ENCODE results near the gene CLEC2B. TPM values are rescaled to one million over a fixed set of nuclear protein-coding genes. Genes with fewer than 3 reads are reported as not detected.

The CLEC2B gene
- total and polyA plus RNA-seq, 8 donors = 0.87 to 30.1 (median 9.6) TPM

DNA sequence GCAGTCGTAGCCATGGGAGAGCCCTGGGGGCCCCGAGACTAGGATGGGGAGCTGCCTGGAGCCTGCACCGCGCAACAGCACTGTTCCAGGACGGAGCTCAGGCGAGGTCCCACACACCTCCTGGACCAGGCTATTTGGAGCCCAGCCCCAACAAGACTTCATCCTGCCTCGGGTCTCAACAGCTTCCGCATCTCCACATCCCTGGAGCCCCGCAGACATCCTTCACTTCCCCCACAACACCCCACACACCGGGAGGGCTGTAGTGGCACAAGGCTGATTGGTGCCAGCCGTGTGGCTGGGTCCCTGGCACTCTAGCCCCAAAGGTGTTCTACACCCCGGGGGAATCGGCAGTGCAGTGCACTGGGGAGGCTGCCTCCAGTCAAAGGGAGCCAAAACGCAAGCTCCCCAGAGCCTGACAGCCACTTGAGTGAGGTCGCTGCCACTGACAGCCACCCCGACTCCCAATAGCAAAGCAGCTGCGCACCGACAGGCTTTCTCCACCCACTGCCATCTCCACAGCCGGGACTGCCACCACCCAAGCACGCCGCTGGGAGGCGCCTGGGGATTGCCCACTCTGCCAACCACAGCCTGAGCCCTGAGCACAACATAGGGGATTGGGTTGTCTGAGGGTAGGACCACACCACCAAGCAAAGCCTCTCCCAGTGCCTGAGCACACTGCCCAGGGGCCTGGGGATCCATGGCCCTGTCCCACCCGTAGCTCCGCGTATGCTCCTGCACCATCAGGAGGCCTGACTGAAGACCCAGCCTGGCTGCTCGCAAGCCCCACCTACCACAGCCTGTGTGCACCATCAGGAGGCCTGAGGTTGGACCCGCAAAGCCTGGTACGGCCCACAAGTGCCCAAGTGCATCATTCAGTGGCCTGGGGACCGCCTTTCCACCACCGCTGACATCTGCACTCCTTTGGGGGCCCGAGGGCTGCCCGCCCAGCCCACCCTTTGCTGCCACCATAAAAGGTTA lies 55.0 kb downstream of the CLEC2B start:
- no peak overlapping the region for H3K27ac ChIP-seq
- intact Hi-C loops (cut with DNase I; ENCODE audit: low total_unique reads) = loop anchor here (10.0 kb wide), 1 partner anchor 91 kb away; no protein-coding TSS in a partner anchor
- no peaks in the 10 kb centered on the region for H3K36me3 ChIP-seq
- peaks cover 0 to 12% (median 2%) of the 10 kb centered on the region in 4 donors for H3K4me1 ChIP-seq
- no peaks in the 10 kb centered on the region for H3K9me3 ChIP-seq
- DNase-seq = peak; percentile 78 to 79
- 36 to 75% (median 43%) methylated on average over 15 to 32 of the region's 32 CpGs for WGBS, 5 donors
- H3K27me3 ChIP-seq = peaks cover 0 to 17% (median 0%) of the 10 kb centered on the region in 3 donors
- TF ChIP-seq, protein P1, sequence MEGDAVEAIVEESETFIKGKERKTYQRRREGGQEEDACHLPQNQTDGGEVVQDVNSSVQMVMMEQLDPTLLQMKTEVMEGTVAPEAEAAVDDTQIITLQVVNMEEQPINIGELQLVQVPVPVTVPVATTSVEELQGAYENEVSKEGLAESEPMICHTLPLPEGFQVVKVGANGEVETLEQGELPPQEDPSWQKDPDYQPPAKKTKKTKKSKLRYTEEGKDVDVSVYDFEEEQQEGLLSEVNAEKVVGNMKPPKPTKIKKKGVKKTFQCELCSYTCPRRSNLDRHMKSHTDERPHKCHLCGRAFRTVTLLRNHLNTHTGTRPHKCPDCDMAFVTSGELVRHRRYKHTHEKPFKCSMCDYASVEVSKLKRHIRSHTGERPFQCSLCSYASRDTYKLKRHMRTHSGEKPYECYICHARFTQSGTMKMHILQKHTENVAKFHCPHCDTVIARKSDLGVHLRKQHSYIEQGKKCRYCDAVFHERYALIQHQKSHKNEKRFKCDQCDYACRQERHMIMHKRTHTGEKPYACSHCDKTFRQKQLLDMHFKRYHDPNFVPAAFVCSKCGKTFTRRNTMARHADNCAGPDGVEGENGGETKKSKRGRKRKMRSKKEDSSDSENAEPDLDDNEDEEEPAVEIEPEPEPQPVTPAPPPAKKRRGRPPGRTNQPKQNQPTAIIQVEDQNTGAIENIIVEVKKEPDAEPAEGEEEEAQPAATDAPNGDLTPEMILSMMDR (IDR thresholded peaks at IDR 0.05) = peak in 5 of 7 experiments; percentile 31 to 76 (median 66)
- no peak for TF ChIP-seq POLR2AphosphoS5 (IDR thresholded peaks at IDR 0.05)
- no peak for TF ChIP-seq POLR2A (IDR thresholded peaks at IDR 0.05)
- no peak for TF ChIP-seq EP300 (IDR thresholded peaks at IDR 0.05)
- H3K4me3 ChIP-seq = peak overlapping the region in 3 of 4 donors; percentile 31 to 35 (median 32)

DNA sequence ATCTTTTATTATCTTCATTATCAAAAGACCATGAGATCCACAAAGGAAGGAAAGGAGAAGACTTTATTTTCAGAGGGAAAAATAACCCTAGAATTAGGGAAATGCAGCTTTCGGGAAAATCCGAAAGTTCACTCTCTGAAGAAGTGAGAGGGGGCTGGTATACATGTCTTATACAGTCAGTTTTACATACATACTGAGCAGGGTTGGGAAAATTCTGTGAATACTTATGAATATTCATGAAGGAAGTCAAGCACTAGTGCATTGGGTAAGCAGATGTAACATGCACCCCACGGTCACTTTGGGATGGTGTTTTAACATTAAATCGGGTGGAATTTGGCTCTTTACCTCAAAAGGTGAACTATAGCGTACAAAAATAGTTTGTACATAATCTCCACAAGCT lies 57.5 kb downstream of the CLEC2B start:
- Histone ChIP-seq H3K4me1 (peaks cover 0 to 12% (median 2%) of the 10 kb centered on the region in 4 donors), H3K27me3 (peaks cover 0 to 14% (median 0%) of the 10 kb centered on the region in 3 donors), H3K27ac (no peak overlapping the region), H3K36me3 (no peaks in the 10 kb centered on the region), H3K9me3 (no peaks in the 10 kb centered on the region), H3K4me3 (no peak overlapping the region)
- intact Hi-C loops (cut with DNase I; ENCODE audit: low total_unique reads) = loop anchor here (10.0 kb wide), 1 partner anchor 93 kb away; no protein-coding TSS in a partner anchor
- no peak for DNase-seq
- no peak for TF ChIP-seq EP300 (IDR thresholded peaks at IDR 0.05)
- TF ChIP-seq POLR2AphosphoS5 (IDR thresholded peaks at IDR 0.05) = no peak
- no peak for TF ChIP-seq POLR2A (IDR thresholded peaks at IDR 0.05)
- TF ChIP-seq, protein P1 (IDR thresholded peaks at IDR 0.05) = no peak
- 84 to 93% (median 89%) methylated on average over 5 of the region's 5 CpGs for WGBS, 5 donors

DNA sequence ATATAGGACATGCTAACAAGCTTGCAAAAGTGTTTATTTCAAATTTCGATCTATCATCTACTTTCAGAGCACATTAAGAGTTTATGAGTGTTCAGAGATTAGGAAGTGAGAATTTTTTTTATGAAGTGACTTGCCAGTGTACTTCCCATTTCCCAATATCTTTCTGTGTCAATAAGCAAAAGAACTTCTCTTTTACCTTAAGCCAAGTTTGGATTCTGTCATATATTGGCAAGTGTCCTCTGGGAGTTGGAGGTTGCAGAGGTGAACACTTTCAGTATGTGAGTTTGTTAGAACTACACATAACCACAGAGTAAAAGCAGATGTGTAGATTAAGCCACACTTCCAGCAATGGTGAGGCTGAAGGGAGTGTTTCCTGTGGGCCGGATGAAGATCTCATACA lies 58.5 kb downstream of the CLEC2B start:
- Histone ChIP-seq H3K27me3 (peaks cover 0 to 14% (median 0%) of the 10 kb centered on the region in 3 donors), H3K27ac (no peak overlapping the region), H3K4me1 (peaks cover 0 to 12% (median 2%) of the 10 kb centered on the region in 4 donors), H3K36me3 (no peaks in the 10 kb centered on the region), H3K9me3 (no peaks in the 10 kb centered on the region), H3K4me3 (no peak overlapping the region)
- intact Hi-C loops (cut with DNase I; ENCODE audit: low total_unique reads) = loop anchor here (10.0 kb wide), 1 partner anchor 94 kb away; no protein-coding TSS in a partner anchor
- DNase-seq = no peak
- no peak for TF ChIP-seq POLR2A (IDR thresholded peaks at IDR 0.05)
- no peak for TF ChIP-seq EP300 (IDR thresholded peaks at IDR 0.05)
- TF ChIP-seq, protein P1 (IDR thresholded peaks at IDR 0.05) = no peak
- TF ChIP-seq POLR2AphosphoS5 (IDR thresholded peaks at IDR 0.05) = no peak
- 55 to 78% (median 68%) methylated on average over 2 of the region's 2 CpGs for WGBS, 5 donors

DNA sequence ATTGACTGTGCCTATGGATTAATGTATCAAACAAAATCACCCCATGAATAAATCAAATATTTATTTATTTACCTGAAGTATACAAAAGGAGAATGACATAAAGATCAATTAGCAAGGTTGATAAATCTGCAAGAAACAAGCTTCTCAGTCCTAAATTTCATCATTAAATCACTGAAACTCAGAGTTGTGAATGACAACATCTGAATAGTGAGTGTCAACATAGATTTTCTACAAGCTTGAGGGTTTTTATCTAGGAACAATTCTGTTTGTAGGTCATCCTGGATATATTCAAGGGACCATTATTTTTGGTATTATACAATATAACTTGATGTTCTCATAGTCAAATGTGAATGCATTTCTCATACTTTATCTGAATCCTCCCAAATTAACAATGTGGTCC lies 59.3 kb downstream of the CLEC2B start:
- no peaks in the 10 kb centered on the region for H3K36me3 ChIP-seq
- H3K4me1 ChIP-seq = peaks cover 0 to 12% (median 2%) of the 10 kb centered on the region in 4 donors
- no peak overlapping the region for H3K27ac ChIP-seq
- no peaks in the 10 kb centered on the region for H3K9me3 ChIP-seq
- TF ChIP-seq POLR2AphosphoS5 (IDR thresholded peaks at IDR 0.05) (no peak), POLR2A (IDR thresholded peaks at IDR 0.05) (no peak), EP300 (IDR thresholded peaks at IDR 0.05) (no peak)
- TF ChIP-seq, protein P1 (IDR thresholded peaks at IDR 0.05) = no peak
- peaks cover 0 to 14% (median 0%) of the 10 kb centered on the region in 3 donors for H3K27me3 ChIP-seq
- intact Hi-C loops (cut with DNase I; ENCODE audit: low total_unique reads) = loop anchor here (10.0 kb wide), 1 partner anchor 95 kb away; no protein-coding TSS in a partner anchor
- no peak for DNase-seq
- no peak overlapping the region for H3K4me3 ChIP-seq
